ENCODE results near the gene TRAPPC8.

DNA sequence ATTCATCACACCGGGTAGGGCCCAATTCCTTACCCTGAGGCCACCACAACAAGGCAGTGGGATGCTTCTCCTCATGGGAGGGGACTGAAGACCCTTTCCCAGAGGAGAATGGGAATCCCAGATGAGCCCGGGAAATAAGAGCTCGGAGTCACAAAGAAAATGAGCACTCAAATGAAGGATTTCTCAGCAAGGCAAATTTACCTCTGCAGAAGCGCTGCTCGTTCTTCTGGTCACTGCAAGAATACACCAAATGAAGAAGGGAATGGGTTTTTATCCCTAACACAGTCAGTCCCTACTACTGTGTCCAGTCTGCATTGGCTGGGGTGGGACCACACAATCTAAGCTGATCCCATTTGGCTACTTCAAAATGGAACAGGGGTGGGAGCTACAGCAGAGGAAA lies 35.7 kb upstream of the TRAPPC8 start:
- TF ChIP-seq, protein P1, sequence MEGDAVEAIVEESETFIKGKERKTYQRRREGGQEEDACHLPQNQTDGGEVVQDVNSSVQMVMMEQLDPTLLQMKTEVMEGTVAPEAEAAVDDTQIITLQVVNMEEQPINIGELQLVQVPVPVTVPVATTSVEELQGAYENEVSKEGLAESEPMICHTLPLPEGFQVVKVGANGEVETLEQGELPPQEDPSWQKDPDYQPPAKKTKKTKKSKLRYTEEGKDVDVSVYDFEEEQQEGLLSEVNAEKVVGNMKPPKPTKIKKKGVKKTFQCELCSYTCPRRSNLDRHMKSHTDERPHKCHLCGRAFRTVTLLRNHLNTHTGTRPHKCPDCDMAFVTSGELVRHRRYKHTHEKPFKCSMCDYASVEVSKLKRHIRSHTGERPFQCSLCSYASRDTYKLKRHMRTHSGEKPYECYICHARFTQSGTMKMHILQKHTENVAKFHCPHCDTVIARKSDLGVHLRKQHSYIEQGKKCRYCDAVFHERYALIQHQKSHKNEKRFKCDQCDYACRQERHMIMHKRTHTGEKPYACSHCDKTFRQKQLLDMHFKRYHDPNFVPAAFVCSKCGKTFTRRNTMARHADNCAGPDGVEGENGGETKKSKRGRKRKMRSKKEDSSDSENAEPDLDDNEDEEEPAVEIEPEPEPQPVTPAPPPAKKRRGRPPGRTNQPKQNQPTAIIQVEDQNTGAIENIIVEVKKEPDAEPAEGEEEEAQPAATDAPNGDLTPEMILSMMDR (IDR thresholded peaks at IDR 0.05; ENCODE audit: low read depth, low read length, poor library complexity, severe bottlenecking), result no peak
- no peak for TF ChIP-seq EZH2phosphoT487 (IDR thresholded peaks at IDR 0.05; ENCODE audit: borderline replicate concordance, low read length)
